Measurements from ENCODE around the gene PCGF3.

The PCGF3 gene

DNA sequence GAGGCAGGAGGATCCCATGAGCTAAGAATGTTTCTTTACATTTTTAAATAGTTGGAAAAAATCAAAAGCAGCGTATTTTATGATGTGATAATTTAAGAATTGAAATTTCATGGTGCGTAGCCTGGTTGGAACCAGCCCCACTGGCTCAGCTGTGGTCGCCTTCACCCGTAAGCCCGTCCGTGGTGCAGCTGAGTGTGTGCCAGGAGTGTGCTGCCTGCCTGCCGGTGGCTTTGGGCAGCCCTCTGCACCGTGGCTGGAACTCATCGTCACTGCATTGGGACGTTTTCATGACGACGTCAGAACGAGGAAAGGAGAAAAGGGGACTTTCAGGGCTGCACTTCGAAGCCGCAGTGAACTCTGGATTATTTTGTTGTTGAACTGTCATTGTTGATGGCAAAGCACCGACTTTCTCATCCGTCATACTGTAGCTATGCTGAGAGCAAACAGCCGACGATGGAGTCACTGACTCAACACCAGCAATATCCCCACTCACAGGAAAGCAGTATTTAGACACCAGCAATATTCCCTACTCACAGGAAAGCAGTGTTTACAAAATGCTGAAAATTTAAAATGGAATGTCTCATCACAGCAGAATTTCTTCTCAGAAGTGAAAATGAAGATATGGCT, 35.1 kb downstream of the PCGF3 start:
- Histone ChIP-seq H3K27me3 (ENCODE audit: control insufficient read depth, insufficient read depth, low read length) (no peaks in the 10 kb centered on the region), H3K27ac (no peak overlapping the region), H3K4me1 (no peaks in the 10 kb centered on the region), H2AFZ (no peak overlapping the region), H3K9me3 (ENCODE audit: control insufficient read depth, low read length) (no peaks in the 10 kb centered on the region), H3K4me2 (ENCODE audit: low read length) (no peak overlapping the region), H3K36me3 (ENCODE audit: control insufficient read depth, insufficient read depth, low read length) (no peaks in the 10 kb centered on the region), H3K4me3 (ENCODE audit: low read depth, low read length) (no peak overlapping the region), H3K9ac (no peak overlapping the region), H3K79me2 (no peaks in the 10 kb centered on the region)
- TF ChIP-seq, protein P1, sequence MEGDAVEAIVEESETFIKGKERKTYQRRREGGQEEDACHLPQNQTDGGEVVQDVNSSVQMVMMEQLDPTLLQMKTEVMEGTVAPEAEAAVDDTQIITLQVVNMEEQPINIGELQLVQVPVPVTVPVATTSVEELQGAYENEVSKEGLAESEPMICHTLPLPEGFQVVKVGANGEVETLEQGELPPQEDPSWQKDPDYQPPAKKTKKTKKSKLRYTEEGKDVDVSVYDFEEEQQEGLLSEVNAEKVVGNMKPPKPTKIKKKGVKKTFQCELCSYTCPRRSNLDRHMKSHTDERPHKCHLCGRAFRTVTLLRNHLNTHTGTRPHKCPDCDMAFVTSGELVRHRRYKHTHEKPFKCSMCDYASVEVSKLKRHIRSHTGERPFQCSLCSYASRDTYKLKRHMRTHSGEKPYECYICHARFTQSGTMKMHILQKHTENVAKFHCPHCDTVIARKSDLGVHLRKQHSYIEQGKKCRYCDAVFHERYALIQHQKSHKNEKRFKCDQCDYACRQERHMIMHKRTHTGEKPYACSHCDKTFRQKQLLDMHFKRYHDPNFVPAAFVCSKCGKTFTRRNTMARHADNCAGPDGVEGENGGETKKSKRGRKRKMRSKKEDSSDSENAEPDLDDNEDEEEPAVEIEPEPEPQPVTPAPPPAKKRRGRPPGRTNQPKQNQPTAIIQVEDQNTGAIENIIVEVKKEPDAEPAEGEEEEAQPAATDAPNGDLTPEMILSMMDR (IDR thresholded peaks at IDR 0.05) = no peak

DNA sequence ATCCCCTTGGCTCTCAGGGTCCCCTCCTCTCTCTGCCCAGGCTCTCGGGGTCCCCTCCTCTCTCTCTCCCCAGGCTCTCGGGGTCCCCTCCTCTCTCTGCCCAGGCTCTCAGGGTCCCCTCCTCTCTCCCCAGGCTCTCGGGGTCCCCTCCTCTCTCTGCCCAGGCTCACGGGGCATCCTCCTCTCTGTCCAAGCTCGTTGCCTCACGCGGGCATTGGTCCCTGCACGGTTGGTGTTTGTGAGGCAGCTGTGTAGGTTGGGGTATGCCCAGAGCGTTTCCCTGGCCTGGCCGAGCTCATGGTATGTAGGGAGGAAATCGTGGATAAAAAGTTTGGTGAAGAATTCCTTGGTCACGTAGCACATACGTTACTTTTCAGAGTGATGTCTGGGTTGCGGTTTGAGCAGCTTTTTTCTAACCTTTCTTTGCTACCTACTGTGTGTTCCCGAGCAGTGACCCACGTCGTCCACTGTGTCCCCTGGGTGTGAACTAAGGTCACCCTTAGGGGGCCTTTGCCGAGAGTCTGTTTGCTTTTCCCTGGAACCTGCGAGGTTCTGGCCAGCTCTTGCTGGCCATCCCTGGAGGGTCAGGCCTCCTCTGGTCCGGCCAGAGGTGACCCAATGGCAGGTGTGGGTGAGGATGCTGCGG, 36.6 kb downstream of the PCGF3 start:
- no peaks in the 10 kb centered on the region for H3K27me3 ChIP-seq (ENCODE audit: control insufficient read depth, insufficient read depth, low read length)
- no peak overlapping the region for H3K9ac ChIP-seq
- TF ChIP-seq, protein P1 (IDR thresholded peaks at IDR 0.05) = no peak
- no peaks in the 10 kb centered on the region for H3K79me2 ChIP-seq
- no peak overlapping the region for H2AFZ ChIP-seq
- no peak overlapping the region for H3K4me2 ChIP-seq (ENCODE audit: low read length)
- H3K9me3 ChIP-seq (ENCODE audit: control insufficient read depth, low read length) = no peaks in the 10 kb centered on the region
- no peak overlapping the region for H3K27ac ChIP-seq
- no peaks in the 10 kb centered on the region for H3K4me1 ChIP-seq
- H3K36me3 ChIP-seq (ENCODE audit: control insufficient read depth, insufficient read depth, low read length) = no peaks in the 10 kb centered on the region
- no peak overlapping the region for H3K4me3 ChIP-seq (ENCODE audit: low read depth, low read length)

DNA sequence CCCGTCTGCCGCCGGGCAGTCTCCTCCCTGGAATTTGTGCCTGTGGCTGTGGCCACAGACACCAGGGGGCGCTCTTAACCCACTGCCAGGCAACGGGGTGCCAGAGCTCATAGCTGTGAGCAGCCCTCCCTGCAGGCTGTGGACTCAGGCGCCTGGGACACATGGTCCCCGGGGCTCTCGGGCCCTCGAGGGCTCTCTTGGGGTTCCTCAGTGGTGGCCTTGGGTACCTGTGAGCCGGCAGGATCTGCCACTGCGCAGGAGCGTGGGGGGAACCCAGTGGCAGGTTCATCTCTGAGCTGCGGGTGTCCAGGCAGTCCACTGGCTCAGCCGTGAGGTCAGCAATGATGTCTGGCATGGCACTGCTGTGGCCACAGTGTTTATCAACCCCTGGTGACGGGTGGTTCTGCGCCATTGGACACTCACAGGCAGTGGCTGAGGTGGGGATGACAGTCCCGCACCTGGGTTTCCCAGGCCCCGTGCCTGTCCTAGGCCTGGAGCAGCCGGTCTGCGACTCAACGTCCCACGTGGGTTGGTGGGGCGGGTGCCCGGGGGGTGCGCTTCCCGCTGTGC, 37.2 kb downstream of the PCGF3 start:
- Histone ChIP-seq H3K36me3 (ENCODE audit: control insufficient read depth, insufficient read depth, low read length) (no peaks in the 10 kb centered on the region), H3K4me1 (no peaks in the 10 kb centered on the region), H3K27me3 (ENCODE audit: control insufficient read depth, insufficient read depth, low read length) (no peaks in the 10 kb centered on the region)

DNA sequence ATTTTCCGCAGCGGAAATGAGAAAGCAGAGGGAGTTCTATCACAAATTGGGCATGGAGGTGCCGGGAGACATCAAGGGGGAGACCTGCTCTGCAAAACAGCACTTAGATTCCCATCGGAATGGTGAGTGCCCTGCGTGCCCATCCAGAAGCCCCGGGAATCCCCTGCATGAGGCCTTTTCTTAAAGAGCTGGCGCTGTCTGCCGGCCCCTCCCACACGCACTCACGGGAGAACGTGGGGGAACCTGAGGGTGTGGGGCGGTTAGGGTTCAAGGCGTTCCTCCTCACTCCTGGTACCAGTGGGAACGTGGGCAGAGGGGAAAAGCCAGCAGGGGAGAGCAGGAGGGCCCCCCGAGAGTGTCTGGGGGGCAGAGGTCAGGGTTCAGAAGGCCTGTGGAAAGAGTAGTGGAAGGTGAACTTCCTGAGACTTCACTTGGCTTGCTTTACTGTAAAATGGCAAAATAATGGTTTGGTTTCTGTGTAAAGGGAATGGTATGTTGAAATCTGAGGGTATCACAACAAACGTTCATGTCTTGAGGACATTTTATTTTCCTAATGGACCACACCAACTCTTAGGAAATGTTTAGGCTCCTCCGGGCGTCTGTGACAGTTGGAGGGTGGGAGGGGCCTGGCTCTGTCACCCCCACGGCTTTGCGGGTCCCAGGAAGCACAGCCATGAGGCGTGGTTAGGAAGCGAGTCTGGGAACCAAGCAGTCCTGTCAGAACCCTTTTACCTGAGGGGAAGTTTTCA, 38.0 kb downstream of the PCGF3 start:
- TF ChIP-seq, protein P1 (IDR thresholded peaks at IDR 0.05) = no peak
- Histone ChIP-seq H3K27me3 (ENCODE audit: control insufficient read depth, insufficient read depth, low read length) (no peaks in the 10 kb centered on the region), H3K79me2 (no peaks in the 10 kb centered on the region), H3K36me3 (ENCODE audit: control insufficient read depth, insufficient read depth, low read length) (no peaks in the 10 kb centered on the region), H3K27ac (no peak overlapping the region), H2AFZ (no peak overlapping the region), H3K4me3 (ENCODE audit: low read depth, low read length) (no peak overlapping the region), H3K4me2 (ENCODE audit: low read length) (no peak overlapping the region), H3K9me3 (ENCODE audit: control insufficient read depth, low read length) (no peaks in the 10 kb centered on the region), H3K9ac (no peak overlapping the region), H3K4me1 (no peaks in the 10 kb centered on the region)

More for the DNA sequence above, 37.2 kb downstream of the PCGF3 start:
- TF ChIP-seq, protein P1 (IDR thresholded peaks at IDR 0.05) = peak; percentile 87
- no peaks in the 10 kb centered on the region for H3K9me3 ChIP-seq (ENCODE audit: control insufficient read depth, low read length)
- H2AFZ ChIP-seq = no peak overlapping the region
- H3K4me3 ChIP-seq (ENCODE audit: low read depth, low read length) = no peak overlapping the region
- no peak overlapping the region for H3K27ac ChIP-seq
- no peak overlapping the region for H3K9ac ChIP-seq
- no peaks in the 10 kb centered on the region for H3K79me2 ChIP-seq
- no peak overlapping the region for H3K4me2 ChIP-seq (ENCODE audit: low read length)
